ENCODE results near the gene EMC7. TPM values are rescaled to one million over a fixed set of nuclear protein-coding genes. Genes with fewer than 3 reads are reported as not detected.
A peak's percentile ranks its signal among the peaks of the same experiment; 100 is the strongest.

The EMC7 gene
- total RNA-seq, 4 donors from 2014 or later = 18.9 to 62.1 (median 36.1) TPM

DNA sequence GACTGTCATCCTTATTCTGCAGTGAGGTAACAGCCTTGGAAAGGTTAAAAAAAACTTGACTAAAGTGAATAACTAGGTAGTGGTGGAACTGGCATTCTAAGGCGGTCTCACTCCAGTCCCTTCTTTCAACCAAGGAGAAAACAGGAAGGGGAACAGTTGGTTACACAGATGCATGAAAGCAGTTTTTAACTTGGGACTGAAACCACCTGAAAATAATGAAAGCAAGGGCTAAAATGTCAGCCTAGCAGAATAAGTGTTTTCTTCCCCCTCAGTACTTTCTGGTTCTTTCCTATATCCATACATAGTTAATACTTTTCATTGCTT is 61.9 kb downstream of the EMC7 start:
- peak overlapping the region in 3 of 4 donors; percentile 79 to 95 (median 90) for H3K4me3 ChIP-seq
- intact Hi-C loops (cut with DNase I) = no loop called here

DNA sequence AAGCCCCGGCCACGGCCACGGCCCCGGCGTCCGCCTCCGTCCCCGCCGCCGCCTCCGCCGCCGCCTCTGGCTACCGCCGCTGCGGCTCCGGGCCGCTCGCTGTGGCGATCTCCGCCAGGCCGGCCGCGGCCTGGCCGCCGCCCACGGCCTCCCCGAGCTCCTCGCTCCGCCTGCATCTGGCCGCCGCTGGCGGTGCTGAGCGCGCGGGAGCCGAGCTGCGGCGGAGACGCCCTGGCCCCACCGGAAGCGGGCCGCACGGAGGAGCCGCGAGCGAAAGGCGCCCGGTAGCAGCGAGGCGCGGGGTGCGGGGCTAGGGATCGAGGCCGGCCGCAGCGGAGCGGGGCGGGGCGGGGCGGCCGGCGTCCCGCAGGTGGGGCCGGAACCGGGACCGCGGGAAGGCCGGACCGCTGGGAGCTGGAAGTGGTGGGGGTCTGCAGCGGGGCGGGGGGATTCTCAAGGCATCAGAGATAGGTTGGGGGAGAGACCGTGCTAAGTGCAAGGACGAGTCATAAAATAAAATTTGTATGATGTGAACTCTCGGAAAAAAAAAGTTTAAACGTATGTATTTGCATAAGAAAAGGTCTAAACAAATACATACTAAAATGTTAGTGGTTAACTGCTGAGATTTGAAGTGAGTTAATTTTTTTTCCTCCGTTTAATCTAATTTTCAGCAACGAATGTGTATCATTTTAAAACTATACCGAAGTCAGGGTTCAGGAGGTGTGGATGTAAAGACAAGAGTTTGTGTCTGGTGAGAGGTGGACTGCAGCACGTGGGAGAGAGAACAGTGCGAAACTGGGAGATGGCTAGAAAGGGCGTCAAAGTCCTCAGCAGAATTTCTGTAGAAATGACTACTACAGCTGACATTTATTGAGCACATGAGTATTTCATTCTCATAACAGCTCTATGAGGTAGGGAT is 62.5 kb downstream of the EMC7 start, which contains the start of gene AVEN:
TSS of gene AVEN (minus strand) at position 334 of the 919 bp plus-strand sequence. CDS start at position 176, 158 bp downstream.
- H3K27me3 ChIP-seq = no peaks in the 10 kb centered on the region
- TF ChIP-seq POLR2A (IDR thresholded peaks at IDR 0.05) = no peak
- TF ChIP-seq, protein P1, sequence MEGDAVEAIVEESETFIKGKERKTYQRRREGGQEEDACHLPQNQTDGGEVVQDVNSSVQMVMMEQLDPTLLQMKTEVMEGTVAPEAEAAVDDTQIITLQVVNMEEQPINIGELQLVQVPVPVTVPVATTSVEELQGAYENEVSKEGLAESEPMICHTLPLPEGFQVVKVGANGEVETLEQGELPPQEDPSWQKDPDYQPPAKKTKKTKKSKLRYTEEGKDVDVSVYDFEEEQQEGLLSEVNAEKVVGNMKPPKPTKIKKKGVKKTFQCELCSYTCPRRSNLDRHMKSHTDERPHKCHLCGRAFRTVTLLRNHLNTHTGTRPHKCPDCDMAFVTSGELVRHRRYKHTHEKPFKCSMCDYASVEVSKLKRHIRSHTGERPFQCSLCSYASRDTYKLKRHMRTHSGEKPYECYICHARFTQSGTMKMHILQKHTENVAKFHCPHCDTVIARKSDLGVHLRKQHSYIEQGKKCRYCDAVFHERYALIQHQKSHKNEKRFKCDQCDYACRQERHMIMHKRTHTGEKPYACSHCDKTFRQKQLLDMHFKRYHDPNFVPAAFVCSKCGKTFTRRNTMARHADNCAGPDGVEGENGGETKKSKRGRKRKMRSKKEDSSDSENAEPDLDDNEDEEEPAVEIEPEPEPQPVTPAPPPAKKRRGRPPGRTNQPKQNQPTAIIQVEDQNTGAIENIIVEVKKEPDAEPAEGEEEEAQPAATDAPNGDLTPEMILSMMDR (IDR thresholded peaks at IDR 0.05) = peak in 1 of 6 experiments; percentile 5
- peak within 1 kb of the TSS; percentile 65 to 95 (median 84) for H3K4me3 ChIP-seq
- no peaks in the 10 kb centered on the region for H3K9me3 ChIP-seq
- no peak for DNase-seq
- intact Hi-C loops (cut with DNase I) = no loop called here
- no peaks in the 10 kb centered on the region for H3K36me3 ChIP-seq
- 1 to 2% methylated on average over 23 of the region's 82 CpGs for WGBS, 2 donors
- peaks cover 5 to 36% (median 6%) of the 10 kb centered on the region in 3 donors for H3K4me1 ChIP-seq
- peak within 1 kb of the TSS; percentile 90 to 99 (median 97) for H3K27ac ChIP-seq

More for the DNA sequence above, 61.9 kb downstream of the EMC7 start:
- no peaks in the 10 kb centered on the region for H3K27me3 ChIP-seq
- H3K27ac ChIP-seq = peak overlapping the region in 1 of 4 donors; percentile 98
- H3K4me1 ChIP-seq = peaks cover 5 to 32% (median 6%) of the 10 kb centered on the region in 3 donors
- TF ChIP-seq, protein P1 (IDR thresholded peaks at IDR 0.05) = no peak
- TF ChIP-seq POLR2A (IDR thresholded peaks at IDR 0.05) = no peak
- H3K9me3 ChIP-seq = no peaks in the 10 kb centered on the region
- no peak for DNase-seq
- 63 to 65% methylated on average over 1 of the region's 1 CpG for WGBS, 2 donors
- H3K36me3 ChIP-seq = no peaks in the 10 kb centered on the region

DNA sequence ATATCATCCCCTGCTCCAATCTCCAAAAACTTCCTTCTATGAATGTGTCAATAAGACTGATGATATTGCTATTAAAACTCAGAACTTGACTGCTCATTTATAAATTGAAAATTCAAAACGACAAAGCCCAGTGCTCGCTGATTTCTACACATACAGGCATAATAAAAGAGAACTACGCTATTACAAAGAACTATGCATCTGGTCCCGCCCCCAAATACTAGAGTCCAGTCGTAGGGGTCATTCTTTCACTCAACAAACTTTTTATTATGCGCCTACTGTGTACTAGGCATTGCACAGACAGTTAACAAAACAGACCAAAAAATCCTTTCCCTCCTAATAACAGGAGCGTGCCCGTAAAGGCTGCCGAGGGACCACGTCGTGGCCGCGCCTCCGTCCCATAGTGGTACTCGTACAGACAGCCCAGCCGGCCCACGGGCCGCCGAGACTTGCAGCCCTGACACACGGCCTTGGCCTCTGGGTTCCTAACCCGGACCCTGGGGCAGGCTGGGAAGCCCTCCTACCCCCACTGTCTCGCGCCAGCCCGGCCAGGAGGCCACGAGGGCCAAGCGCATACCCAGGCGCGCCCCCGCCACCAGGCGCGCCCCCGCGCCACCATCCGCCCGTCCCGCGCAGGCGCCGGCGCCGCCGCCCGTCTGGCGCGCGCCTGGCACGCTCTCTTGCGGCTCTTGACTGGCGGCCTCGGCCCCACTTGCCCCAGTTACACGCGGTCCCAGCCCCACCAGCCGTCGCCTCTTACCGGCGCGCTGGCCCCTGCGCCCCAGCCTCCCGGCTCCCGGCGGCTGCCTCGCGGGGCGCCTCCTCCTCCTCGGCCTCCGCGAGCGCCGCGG is 63.4 kb downstream of the EMC7 start:
- peak; percentile 6 for DNase-seq
- Histone ChIP-seq H3K27ac (peak overlapping the region; percentile 90 to 99 (median 97)), H3K36me3 (no peaks in the 10 kb centered on the region), H3K4me1 (peaks cover 5 to 39% (median 6%) of the 10 kb centered on the region in 3 donors), H3K4me3 (peak overlapping the region; percentile 65 to 95 (median 84)), H3K27me3 (no peaks in the 10 kb centered on the region), H3K9me3 (no peaks in the 10 kb centered on the region)
- intact Hi-C loops (cut with DNase I) = no loop called here
- 0% methylated on average over 19 to 31 of the region's 70 CpGs for WGBS, 2 donors
- peak in 2 of 4 donors; percentile 50 to 66 for TF ChIP-seq POLR2A (IDR thresholded peaks at IDR 0.05)
- TF ChIP-seq, protein P1 (IDR thresholded peaks at IDR 0.05) = no peak

Other genes starting within 250 kb of the EMC7 start
- gene CHRM5, start 133.4 kb downstream of the EMC7 start, total RNA-seq = not detected
- 10 to 100 TPM in 3 of 4 donors, 1 to 10 TPM in 1; 9.9 to 17.5 (median 16.5) TPM for gene AVEN, start 62.7 kb downstream of the EMC7 start, total RNA-seq
- gene PGBD4, start 221 bp upstream of the EMC7 start, total RNA-seq = 1 to 10 TPM in 2 of 4 donors, under 1 TPM in 2; 0.70 to 1.7 (median 0.98) TPM
- 10 to 100 TPM; 35.8 to 96.2 (median 74.3) TPM for gene KATNBL1, start 108.2 kb upstream of the EMC7 start, total RNA-seq
- gene EMC4, start 123.2 kb upstream of the EMC7 start, total RNA-seq = 100 to 1,000 TPM; 114 to 154 (median 139) TPM
- gene SLC12A6, start 235.9 kb upstream of the EMC7 start, total RNA-seq = 10 to 100 TPM; 33.0 to 70.3 (median 49.5) TPM
- gene NOP10, start 241.3 kb upstream of the EMC7 start, total RNA-seq = 100 to 1,000 TPM; 132 to 213 (median 176) TPM
- gene NUTM1, start 241.5 kb upstream of the EMC7 start, total RNA-seq = not detected